Measurements from ENCODE around the gene LHFPL2. TPM values are rescaled to one million over a fixed set of nuclear protein-coding genes. Genes with fewer than 3 reads are reported as not detected.
A peak's percentile ranks its signal among the peaks of the same experiment; 100 is the strongest.

The LHFPL2 gene
- total and polyA plus RNA-seq, 9 of the 15 experiments (the other 6 are each of a cell fraction or from before 2014, with no cell fraction given), result 1.0 to 6.6 (median 4.6) TPM

GRCh38 chr5:78677777-78678668 is 29.5 kb upstream of the LHFPL2 start (continued):
- TF ChIP-seq, protein P1, sequence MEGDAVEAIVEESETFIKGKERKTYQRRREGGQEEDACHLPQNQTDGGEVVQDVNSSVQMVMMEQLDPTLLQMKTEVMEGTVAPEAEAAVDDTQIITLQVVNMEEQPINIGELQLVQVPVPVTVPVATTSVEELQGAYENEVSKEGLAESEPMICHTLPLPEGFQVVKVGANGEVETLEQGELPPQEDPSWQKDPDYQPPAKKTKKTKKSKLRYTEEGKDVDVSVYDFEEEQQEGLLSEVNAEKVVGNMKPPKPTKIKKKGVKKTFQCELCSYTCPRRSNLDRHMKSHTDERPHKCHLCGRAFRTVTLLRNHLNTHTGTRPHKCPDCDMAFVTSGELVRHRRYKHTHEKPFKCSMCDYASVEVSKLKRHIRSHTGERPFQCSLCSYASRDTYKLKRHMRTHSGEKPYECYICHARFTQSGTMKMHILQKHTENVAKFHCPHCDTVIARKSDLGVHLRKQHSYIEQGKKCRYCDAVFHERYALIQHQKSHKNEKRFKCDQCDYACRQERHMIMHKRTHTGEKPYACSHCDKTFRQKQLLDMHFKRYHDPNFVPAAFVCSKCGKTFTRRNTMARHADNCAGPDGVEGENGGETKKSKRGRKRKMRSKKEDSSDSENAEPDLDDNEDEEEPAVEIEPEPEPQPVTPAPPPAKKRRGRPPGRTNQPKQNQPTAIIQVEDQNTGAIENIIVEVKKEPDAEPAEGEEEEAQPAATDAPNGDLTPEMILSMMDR (IDR thresholded peaks at IDR 0.05 in 2 of 3, conservative IDR thresholded peaks at IDR 0.05 in 1 of 3; ENCODE audit: insufficient read depth in 2 of 3, low read depth in 1 of 3, low read length in 3 of 3), result 0 out of 6 replicates have a peak, but pooled peaks of 1 of the 3 experiments have one; percentile 19
- TF ChIP-seq, protein P2, sequence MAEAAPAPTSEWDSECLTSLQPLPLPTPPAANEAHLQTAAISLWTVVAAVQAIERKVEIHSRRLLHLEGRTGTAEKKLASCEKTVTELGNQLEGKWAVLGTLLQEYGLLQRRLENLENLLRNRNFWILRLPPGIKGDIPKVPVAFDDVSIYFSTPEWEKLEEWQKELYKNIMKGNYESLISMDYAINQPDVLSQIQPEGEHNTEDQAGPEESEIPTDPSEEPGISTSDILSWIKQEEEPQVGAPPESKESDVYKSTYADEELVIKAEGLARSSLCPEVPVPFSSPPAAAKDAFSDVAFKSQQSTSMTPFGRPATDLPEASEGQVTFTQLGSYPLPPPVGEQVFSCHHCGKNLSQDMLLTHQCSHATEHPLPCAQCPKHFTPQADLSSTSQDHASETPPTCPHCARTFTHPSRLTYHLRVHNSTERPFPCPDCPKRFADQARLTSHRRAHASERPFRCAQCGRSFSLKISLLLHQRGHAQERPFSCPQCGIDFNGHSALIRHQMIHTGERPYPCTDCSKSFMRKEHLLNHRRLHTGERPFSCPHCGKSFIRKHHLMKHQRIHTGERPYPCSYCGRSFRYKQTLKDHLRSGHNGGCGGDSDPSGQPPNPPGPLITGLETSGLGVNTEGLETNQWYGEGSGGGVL (CRISPR knock-in tag; IDR thresholded peaks at IDR 0.05), result no peak
- TF ChIP-seq MLX (CRISPR knock-in tag; conservative IDR thresholded peaks at IDR 0.05) (no peak), ATF3 (IDR thresholded peaks at IDR 0.05) (peak; percentile 82), ATF3 (CRISPR knock-in tag; conservative IDR thresholded peaks at IDR 0.05) (no peak), ATF7 (IDR thresholded peaks at IDR 0.05) (peak; percentile 61; the same call in 1 of the 2 replicates), CXXC5 (CRISPR knock-in tag; IDR thresholded peaks at IDR 0.05) (peak; percentile 30; the same call in 1 of the 2 replicates), YY1 (IDR thresholded peaks at IDR 0.05; ENCODE audit: borderline replicate concordance in 1 of 3, control insufficient read depth in 1 of 3, extremely low read depth in 1 of 3, insufficient read depth in 3 of 3, insufficient read length in 1 of 3, insufficient replicate concordance in 2 of 3, low read depth in 1 of 3, low read length in 2 of 3) (peak in 1 of 3 experiments; percentile 48)
- TF ChIP-seq, protein P3, sequence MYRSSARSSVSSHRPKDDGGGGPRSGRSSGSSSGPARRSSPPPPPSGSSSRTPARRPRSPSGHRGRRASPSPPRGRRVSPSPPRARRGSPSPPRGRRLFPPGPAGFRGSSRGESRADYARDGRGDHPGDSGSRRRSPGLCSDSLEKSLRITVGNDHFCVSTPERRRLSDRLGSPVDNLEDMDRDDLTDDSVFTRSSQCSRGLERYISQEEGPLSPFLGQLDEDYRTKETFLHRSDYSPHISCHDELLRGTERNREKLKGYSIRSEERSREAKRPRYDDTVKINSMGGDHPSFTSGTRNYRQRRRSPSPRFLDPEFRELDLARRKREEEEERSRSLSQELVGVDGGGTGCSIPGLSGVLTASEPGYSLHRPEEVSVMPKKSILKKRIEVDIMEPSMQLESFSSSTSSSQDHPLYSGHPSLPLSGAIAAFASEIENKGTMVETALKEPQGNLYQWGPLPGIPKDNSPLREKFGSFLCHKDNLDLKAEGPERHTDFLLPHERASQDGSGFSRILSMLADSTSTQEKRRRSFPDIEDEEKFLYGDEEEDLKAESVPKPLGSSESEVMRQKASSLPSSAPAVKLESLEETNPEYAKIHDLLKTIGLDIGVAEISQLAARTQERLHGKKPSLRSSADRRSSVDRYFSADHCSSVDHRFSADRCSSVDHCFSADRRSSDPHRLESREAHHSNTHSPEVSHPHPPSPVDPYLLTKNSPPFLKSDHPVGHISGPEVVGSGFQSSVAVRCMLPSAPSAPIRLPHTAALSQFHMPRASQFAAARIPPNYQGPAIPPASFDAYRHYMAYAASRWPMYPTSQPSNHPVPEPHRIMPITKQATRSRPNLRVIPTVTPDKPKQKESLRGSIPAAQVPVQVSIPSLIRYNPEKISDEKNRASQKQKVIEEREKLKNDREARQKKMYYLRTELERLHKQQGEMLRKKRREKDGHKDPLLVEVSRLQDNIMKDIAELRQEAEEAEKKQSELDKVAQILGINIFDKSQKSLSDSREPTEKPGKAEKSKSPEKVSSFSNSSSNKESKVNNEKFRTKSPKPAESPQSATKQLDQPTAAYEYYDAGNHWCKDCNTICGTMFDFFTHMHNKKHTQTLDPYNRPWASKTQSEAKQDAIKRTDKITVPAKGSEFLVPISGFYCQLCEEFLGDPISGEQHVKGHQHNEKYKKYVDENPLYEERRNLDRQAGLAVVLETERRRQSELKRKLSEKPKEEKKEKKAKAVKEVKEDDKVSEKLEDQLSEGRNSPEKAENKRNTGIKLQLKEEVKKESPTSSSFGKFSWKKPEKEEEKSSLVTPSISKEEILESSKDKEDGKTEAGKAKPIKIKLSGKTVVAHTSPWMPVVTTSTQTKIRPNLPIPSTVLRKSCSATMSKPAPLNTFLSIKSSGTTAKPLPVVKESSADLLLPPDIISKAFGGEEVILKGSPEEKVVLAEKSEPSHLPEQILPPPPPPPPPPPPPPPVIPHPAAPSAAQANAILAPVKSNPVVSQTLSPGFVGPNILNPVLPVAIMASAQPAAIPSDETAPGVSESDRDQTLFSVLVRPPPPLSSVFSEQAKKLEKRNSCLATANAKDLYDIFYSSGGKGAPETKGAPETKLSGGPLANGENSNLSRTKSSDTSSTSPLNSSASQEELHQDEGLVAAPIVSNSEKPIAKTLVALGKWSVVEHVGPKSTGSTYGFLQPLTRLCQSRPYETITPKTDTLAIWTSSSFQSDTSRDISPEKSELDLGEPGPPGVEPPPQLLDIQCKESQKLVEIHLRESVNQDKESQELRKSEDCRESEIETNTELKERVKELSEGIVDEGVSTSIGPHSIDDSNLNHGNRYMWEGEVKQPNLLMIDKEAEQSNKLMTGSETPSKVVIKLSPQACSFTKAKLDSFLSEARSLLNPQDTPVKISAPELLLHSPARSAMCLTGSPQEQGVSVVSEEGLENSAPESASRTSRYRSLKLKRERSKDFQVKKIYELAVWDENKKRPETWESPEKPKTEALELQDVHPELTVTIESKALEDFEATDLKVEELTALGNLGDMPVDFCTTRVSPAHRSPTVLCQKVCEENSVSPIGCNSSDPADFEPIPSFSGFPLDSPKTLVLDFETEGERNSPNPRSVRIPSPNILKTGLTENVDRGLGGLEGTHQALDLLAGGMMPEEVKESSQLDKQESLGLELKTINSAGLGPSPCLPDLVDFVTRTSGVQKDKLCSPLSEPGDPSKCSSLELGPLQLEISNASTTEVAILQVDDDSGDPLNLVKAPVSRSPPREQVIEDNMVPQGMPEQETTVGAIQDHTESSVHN (IDR thresholded peaks at IDR 0.05; ENCODE audit: borderline replicate concordance in 1 of 2, low read depth in 1 of 2), result peak in 1 of 2 experiments; percentile 94; a peak in 2 of 4 replicates

Data from K562 (cell line).